HG02970 (cell line): ENCODE results near the gene BRD3.

Source experiments
- ATAC-seq: cut with Tn5 transposase; IDR thresholded peaks from one replicate; pipeline ENCODE4 v1.9.1; 2021; ENCODE audit warnings: mild to moderate bottlenecking, moderate library complexity, moderate number of reproducible peaks; ENCODE audit not compliant: unreplicated experiment, low FRiP score

Gene BRD3

GRCh38 chr9:133981589-133981957 lies 86.3 kb downstream of the BRD3 start:
- ATAC-seq = no peak

- ATAC-seq = no peak
Measured at GRCh38 chr9:133980864-133981588, 86.8 kb downstream of the BRD3 start.
